WTC11 (cell line): Measurements from ENCODE around the gene C1orf174.

Experiments used
- SP1 ChIP-seq: sonication (generic); formaldehyde crosslinking; conservative IDR thresholded peaks from 2 replicates; pipeline ENCODE4 v1.8.1; 2022; ENCODE audit warnings: missing genetic modification reagents
- ZNF138 ChIP-seq: sonication (generic); formaldehyde crosslinking; conservative IDR thresholded peaks from 2 replicates; pipeline ENCODE4 v1.8.1; 2022; ENCODE audit warnings: mild to moderate bottlenecking, moderate library complexity, missing genetic modification reagents
- ZNF219 ChIP-seq: sonication (generic); formaldehyde crosslinking; IDR thresholded peaks from 2 replicates; pipeline ENCODE4 v1.8.0; 2023; ENCODE audit warnings: missing genetic modification reagents, mild to moderate bottlenecking, borderline replicate concordance
- TF ChIP-seq, protein P1 (sequence below): fragments of 200-600 bp; IDR thresholded peaks from 2 replicates; pipeline ENCODE4 v1.8.0; 2022; ENCODE audit warnings: antibody characterized with exemption
- TF ChIP-seq, protein P2 (sequence below): sonication (generic); formaldehyde crosslinking; IDR thresholded peaks from 2 replicates; pipeline ENCODE4 v1.8.0; 2023; ENCODE audit warnings: missing genetic modification reagents
- TF ChIP-seq, protein P3 (sequence below): sonication (generic); formaldehyde crosslinking; IDR thresholded peaks from 2 replicates; pipeline ENCODE4 v1.8.1; 2023; ENCODE audit warnings: mild to moderate bottlenecking, missing genetic modification reagents, moderate library complexity
- TF ChIP-seq, protein P4 (sequence below): sonication (generic); formaldehyde crosslinking; IDR thresholded peaks from 2 replicates; pipeline ENCODE4 v1.8.0; 2022; ENCODE audit warnings: missing genetic modification reagents
- TF ChIP-seq, protein P5 (sequence below): sonication (generic); formaldehyde crosslinking; IDR thresholded peaks from 2 replicates; pipeline ENCODE4 v1.8.1; 2022; ENCODE audit warnings: low read depth, mild to moderate bottlenecking, moderate library complexity, missing genetic modification reagents, borderline replicate concordance

DNA sequence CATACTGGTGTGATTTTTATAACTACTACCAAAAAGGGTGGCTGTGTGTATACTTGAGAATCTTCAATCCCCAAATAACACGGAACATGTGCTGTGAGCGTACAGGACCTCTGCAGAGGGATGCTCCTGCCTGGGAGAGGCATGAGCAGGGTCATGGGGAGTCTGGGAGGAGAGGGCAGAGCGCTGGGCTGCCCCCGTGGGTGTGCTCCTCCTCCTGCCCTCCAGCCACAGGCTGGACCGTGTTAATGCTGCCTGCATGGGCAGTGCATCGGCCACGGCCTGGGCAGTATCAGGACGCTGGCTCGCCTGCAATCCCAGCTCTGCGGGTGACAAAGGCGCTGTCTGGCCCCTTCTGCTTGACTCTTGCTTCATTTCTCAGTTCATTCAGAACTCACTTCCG, 49.2 kb downstream of the C1orf174 start:
- TF ChIP-seq, protein P1, sequence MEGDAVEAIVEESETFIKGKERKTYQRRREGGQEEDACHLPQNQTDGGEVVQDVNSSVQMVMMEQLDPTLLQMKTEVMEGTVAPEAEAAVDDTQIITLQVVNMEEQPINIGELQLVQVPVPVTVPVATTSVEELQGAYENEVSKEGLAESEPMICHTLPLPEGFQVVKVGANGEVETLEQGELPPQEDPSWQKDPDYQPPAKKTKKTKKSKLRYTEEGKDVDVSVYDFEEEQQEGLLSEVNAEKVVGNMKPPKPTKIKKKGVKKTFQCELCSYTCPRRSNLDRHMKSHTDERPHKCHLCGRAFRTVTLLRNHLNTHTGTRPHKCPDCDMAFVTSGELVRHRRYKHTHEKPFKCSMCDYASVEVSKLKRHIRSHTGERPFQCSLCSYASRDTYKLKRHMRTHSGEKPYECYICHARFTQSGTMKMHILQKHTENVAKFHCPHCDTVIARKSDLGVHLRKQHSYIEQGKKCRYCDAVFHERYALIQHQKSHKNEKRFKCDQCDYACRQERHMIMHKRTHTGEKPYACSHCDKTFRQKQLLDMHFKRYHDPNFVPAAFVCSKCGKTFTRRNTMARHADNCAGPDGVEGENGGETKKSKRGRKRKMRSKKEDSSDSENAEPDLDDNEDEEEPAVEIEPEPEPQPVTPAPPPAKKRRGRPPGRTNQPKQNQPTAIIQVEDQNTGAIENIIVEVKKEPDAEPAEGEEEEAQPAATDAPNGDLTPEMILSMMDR = no peak
- TF ChIP-seq, protein P2, sequence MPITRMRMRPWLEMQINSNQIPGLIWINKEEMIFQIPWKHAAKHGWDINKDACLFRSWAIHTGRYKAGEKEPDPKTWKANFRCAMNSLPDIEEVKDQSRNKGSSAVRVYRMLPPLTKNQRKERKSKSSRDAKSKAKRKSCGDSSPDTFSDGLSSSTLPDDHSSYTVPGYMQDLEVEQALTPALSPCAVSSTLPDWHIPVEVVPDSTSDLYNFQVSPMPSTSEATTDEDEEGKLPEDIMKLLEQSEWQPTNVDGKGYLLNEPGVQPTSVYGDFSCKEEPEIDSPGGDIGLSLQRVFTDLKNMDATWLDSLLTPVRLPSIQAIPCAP (CRISPR knock-in tag) = no peak
- TF ChIP-seq SP1 (CRISPR knock-in tag) (no peak), ZNF219 (CRISPR knock-in tag) (no peak), ZNF138 (CRISPR knock-in tag) (no peak)
- TF ChIP-seq, protein P3, sequence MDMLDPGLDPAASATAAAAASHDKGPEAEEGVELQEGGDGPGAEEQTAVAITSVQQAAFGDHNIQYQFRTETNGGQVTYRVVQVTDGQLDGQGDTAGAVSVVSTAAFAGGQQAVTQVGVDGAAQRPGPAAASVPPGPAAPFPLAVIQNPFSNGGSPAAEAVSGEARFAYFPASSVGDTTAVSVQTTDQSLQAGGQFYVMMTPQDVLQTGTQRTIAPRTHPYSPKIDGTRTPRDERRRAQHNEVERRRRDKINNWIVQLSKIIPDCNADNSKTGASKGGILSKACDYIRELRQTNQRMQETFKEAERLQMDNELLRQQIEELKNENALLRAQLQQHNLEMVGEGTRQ = no peak
- TF ChIP-seq, protein P4, sequence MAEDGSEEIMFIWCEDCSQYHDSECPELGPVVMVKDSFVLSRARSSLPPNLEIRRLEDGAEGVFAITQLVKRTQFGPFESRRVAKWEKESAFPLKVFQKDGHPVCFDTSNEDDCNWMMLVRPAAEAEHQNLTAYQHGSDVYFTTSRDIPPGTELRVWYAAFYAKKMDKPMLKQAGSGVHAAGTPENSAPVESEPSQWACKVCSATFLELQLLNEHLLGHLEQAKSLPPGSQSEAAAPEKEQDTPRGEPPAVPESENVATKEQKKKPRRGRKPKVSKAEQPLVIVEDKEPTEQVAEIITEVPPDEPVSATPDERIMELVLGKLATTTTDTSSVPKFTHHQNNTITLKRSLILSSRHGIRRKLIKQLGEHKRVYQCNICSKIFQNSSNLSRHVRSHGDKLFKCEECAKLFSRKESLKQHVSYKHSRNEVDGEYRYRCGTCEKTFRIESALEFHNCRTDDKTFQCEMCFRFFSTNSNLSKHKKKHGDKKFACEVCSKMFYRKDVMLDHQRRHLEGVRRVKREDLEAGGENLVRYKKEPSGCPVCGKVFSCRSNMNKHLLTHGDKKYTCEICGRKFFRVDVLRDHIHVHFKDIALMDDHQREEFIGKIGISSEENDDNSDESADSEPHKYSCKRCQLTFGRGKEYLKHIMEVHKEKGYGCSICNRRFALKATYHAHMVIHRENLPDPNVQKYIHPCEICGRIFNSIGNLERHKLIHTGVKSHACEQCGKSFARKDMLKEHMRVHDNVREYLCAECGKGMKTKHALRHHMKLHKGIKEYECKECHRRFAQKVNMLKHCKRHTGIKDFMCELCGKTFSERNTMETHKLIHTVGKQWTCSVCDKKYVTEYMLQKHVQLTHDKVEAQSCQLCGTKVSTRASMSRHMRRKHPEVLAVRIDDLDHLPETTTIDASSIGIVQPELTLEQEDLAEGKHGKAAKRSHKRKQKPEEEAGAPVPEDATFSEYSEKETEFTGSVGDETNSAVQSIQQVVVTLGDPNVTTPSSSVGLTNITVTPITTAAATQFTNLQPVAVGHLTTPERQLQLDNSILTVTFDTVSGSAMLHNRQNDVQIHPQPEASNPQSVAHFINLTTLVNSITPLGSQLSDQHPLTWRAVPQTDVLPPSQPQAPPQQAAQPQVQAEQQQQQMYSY = no peak
- TF ChIP-seq, protein P5, sequence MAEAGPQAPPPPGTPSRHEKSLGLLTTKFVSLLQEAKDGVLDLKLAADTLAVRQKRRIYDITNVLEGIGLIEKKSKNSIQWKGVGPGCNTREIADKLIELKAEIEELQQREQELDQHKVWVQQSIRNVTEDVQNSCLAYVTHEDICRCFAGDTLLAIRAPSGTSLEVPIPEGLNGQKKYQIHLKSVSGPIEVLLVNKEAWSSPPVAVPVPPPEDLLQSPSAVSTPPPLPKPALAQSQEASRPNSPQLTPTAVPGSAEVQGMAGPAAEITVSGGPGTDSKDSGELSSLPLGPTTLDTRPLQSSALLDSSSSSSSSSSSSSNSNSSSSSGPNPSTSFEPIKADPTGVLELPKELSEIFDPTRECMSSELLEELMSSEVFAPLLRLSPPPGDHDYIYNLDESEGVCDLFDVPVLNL = no peak
